GM18511 (cell line): Measurements from ENCODE around the gene UNC13A.
"Not testable (repeated sequence)": the region's sequence is repeated elsewhere in the genome, so short reads cannot be mapped to it uniquely, and the experiment has no call there.

Source experiments
- ATAC-seq: cut with Tn5 transposase; IDR thresholded peaks from one replicate; pipeline ENCODE4 v1.9.1; 2021; ENCODE audit warnings: mild to moderate bottlenecking, moderate library complexity; ENCODE audit not compliant: unreplicated experiment

The UNC13A gene

DNA sequence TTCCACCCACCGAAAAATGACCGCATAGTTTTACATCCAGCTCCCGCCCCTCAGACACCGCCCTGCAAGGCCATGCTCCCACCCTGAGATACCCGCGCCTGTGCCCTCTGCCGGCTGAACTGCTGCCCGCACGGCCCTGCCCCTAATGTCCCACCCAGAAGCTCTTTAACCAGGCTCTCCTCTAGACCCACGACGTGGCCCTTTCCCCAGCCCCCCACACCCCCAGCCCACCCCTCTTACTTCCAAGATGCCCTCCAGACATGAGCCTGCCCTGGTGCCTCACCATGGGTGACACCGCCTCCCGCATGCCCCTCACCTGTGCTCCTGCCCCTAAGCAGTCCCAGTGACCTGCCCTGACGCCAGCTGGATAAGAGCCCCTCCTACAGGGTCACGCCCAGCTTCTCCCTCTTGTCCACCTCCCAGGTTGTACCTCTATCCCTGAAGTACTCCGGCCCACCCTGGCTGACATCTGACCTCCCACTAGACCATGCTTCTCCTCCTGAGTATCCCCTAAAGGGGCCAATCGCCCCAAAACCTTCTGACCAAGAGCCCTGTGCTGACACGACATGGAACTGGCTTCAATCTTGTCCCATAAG, 81.5 kb downstream of the UNC13A start:
- ATAC-seq, result no peak

DNA sequence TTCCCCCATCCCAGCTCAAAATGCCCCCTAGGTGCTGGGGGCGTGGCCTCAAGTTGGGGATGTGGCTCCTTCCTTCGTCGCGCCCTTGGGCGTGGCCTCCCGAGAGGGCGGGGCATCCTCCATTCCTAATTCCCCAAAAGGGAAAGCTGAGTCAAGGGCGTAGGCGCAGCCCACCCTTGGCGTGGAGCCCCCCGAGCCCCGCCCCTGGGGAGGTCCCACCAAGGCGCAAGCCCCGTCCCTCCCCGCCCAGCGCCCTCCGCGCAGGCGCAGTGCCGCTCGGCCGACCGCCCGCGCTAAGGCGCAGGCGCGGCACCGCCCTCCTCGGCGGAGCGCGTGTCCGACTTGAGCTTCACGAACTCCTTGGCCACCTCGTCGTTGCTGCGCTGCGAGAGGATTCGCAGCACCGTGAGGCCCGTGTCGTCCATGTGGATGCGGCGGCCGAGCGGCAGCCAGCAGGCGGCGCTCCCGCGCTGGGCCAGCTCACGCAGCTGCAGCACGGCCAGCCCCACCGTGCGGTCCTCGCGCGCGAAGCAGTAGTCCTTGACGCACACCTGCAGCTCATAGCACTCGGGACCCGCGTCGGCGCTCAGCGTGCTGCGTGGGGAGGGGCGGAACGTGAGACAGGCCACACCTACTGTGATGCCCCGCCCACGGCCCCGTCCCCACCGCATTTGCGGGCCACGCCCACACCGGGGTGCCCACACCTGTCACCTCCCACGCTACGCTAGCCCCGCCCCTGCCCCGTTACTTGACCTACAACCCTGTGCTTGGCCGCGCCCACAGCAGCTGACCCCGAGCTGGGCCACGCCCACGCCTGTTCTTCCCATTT, 82.2 kb downstream of the UNC13A start:
- ATAC-seq, result peak; percentile 79

DNA sequence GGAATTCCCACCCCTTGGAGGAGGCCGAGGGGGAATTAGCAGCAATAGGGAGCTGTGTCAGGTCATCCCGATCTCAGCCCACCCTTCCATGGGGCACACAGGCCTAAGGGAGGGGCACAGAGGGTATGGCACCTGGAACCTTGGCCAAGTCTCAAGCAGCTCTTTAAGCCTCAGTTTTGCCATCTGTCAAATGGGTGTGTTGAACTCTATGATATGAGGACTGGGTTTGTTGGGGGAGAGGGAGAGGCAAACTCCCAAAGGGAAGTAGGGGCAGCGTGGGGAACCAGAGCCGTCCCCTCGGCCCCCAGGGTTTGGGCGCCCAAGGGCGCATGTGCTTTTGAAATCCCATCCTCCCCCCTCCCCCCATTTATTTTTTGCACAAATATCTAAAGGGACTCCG, 83.0 kb downstream of the UNC13A start:
- ATAC-seq, result no peak

DNA sequence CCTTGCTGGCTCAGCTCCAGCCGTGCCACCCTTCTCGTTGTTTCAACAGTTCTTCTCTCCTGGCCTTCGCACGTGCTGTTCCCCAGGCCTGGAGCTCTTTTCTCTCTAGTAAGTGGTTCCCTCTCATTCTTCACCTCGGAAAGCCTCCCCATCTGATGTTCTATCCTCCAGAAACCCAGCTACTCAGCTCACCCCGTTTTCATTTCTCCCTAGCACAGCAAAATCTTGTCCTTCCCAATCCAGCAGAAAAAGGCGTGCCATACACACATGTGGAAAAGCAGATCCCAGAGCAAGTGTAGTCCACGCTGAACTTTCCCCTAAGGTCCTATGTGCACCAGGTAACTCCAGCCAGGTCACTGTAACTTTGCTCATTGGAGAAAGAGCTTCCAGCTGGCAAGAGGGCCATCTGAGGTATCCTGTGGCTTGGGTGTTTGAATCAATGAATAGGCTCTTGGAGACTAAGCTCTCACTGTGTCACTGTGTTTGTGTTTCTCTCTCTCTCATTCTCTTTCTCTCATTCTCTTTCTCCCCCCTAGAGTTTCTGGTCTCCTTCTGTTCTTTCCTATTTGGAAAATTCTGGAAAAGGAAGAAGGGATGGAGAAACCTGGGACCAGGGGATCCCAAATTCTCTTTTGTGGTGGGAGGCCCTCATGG, 83.7 kb downstream of the UNC13A start:
- no peak for ATAC-seq

DNA sequence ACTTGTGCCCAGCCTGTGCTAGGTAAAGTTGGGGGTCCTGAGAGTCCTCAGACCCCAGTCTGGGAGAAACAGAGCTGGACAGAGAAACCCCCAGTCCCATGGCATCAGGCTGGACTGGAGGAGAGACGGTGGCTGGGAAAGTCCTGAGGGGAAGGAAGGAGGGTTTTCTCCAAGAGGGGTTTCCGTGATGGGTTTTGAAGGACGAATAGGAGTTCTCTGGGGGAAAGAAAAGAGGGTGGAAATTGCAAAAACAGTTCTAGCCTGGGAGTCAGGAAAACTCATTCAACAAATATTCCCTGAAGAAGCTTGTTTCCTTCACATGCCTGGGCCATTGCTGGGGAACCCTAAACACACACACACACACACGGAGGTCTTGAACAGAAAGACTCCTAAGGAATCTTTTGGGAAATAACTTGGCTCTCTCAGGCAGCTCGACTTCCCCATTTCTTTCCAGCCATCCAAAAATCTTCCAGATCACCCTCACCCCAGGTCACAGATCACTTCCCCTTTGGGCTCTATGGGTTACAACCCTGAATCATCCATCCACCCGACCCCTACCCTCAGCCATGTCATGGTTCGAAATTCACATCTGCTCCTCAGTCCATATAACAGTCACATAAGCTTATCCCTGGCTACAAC, 85.2 kb downstream of the UNC13A start:
- ATAC-seq, result no peak

DNA sequence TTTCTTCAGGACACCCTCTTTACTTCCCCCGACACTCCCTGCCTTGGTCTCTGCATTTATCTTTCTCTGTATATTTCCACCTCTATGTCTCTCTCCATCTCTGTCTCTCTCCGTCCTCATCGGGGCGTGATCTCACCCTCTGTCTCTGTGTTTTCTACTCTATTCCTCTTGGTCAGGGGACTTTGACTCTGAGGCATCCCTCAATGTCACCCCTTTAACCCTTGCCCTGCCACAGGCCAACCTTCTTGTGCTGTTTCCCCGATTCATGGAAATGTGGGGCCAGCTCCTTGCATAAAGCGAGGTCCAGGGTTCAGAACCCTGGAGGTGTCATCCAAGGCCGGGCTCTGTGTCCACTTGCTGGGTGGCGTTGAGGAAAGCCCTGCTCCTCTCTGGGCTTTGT, 85.9 kb downstream of the UNC13A start:
- no peak for ATAC-seq

DNA sequence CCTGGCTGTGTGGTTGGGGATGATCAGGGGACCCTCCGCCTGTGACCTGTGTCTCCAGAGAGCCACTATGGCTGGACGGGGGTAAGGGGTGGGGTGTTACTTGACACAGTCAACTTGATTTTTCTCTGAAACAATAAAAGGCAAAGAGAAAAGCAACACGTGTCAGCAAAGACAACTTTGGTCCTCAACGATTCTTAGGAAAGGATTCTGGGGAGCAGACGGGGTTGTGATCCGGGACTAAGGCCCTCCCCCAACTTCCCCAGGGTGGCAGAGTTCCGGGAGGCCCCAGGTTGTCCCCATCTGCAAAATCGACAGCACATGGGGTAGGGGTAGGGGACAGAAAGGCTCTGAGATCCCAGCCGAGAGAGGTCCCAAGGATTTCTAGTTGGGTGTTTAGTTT, 86.5 kb downstream of the UNC13A start:
- no peak for ATAC-seq

DNA sequence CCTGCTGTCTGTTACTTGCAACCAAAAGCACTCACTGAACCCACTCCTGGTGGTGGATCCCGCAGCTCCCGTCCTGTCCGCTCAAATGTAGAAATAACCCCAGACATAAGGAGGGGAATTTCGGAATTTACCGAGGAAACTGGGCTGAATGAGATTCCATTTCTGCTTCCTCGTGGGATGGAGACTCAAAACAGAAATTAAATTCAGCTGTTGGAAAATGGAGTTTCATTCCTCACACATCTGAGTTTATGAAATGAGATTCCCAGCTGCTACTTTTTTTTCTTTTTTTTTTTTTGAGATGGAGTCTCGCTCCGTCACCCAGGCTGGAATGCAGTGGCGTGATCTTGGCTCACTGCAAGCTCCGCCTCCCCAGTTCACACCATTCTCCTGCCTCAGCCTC, 88.4 kb downstream of the UNC13A start:
- no peak for ATAC-seq

DNA sequence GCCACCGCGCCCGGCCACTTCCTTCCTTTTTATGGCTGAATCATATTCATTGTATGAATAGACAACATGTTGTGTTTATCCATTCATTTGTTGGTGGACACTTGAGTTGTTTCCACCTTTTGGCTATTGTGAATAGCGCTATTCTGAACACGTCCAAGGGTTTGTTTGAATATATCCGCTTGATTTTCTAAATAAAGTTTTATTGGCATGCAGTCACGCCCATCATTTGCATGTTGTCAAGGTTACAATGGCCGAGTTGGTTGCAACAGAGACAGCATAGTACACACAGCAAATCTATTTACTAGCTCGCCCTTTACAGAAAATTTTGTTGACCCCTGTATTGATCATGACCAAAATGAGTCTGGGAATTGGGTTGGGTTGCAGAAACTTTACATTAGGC, 89.2 kb downstream of the UNC13A start:
- ATAC-seq, result no peak

DNA sequence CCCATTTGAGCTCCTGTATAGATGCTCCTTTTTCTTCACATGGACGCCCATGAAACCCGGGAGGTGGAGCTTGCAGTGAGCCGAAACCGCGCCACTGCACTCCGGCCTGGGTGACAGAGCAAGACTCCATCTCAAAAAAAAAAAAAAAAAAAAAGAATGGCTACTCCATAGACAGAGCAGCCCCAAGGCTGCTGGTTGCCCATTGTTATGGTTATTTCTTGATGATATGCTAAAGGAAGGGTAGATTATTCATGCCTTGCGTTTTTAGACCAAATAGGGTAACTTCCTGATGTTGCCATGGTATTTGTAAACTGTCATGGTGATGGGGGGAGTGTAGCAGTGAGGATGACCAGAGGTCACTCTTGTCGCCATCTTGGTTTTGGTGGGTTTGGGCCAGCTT, 90.1 kb downstream of the UNC13A start:
- ATAC-seq, result not testable (repeated sequence)

DNA sequence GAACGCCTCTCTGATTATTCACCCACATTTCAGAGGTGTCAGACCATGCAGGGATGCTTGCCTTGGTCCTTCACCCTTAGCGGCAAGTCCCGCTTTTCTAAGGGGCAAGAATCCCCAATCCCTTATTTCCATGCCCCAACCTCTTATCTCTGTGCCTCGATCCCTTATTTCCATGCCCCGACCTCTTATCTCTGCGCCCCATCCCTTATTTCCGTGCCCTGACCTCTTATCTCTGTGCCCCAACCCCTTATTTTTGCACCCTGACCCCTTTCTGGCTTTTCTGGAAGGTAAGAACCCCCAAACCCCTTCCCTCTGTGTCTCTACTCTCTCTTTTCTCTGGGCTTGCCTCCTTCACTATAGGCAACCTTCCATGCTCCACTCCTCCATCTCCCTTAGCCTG, 93.9 kb downstream of the UNC13A start:
- not testable (repeated sequence) for ATAC-seq

DNA sequence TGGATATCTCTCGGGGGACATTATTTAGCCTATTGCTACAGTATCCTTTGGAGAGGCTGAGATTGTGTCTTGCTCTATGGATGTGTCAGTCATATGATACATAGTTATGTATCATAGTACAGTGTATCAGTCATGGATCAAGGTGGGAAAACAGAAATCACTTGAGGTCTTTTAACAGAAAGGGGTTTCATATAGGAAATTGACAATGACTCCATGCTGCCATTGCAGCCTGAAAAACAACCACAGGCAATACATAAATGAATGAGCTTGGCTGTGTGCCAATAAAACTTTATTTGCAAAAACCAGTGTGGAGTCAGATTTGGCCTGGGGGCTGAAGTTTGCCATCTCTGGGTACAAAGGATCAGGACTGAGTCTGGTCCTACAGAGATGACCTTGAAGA, 97.3 kb downstream of the UNC13A start:
- ATAC-seq, result no peak

DNA sequence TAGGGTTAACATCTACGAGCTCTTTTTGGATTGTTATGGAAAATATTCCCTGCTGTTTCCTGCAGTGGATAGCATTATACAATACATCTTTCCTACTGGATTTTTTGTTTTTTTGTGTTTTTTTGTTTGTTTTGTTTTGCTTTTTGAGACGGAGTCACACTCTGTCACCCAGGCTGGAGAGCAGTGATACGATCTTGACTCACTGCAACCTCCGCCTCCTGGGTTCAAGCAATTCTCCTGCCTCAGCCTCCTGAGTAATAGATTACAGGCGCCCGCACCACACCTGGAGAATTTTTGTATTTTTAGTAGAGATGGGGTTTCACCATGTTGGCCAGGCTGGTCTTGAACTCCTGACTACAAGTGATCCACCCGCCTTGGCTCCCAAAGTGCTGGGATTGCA, 102.8 kb downstream of the UNC13A start:
- not testable (repeated sequence) for ATAC-seq

DNA sequence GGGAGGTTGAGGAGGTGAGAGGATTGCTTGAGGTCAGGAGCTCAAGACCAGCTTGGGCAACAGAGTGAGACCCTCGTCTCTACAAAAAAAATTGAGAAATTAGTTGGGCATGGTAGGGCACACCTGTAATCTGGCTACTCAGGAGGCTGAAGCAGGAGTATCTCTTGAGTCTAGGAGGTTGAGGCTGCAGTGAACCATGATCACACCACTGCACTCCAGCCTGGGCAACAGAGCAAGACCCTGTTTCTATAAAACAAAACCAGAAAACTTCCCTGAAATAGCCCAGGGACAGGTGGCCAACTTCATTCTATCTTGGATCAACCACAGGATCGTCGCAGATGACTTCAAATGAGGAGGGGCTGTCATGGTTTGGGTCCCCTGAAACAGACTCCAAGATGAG, 104.0 kb downstream of the UNC13A start:
- no peak for ATAC-seq

DNA sequence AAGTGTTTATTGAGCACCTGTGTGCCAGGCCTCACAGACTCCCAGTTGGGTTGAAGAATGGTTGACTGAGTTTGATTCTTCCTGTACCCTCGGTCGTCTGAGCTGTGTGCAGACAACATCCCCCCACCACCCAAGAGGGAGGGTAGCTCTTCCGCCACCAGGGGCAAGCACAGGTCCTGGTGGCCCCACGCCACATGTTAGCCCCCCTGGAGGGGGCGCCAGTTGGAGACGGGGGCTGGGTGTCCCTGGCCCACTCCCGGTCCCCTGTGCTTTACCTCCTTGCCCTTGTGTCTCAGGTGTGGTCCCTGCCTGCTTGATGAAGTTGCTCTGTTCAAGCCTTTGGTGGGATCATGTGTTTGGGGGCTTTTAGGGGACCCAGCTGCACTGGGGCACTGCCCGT, 105.5 kb downstream of the UNC13A start:
- no peak for ATAC-seq

DNA sequence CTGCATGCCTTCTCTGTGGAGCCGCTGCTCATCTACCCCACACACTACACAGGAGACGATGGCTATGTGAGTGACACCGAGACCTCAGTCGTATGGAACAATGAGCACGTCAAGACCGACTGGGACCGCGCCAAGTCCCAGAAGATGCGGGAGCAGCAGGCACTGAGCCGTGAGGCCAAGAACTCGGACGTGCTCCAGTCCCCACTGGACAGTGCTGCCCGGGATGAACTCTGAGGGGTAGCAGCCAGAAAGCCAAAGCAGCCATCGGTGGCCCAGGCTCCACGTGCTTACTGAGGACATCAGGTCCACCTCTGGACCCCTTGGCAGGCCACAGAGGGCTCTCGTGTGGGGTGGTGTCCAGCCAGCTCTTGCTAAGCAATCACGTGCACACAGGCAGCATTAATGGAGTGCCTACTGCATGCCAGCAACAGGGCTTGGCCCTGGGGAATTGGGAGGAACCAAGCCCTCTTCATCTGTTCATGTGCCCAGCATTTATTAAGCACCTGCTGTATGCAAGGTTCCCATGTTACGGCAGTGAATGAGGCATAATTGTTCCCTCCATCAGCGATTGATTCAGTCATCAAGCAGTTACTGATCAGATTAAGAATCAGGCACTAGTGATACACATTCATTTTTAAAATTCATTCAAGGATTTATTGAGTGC, 106.8 kb downstream of the UNC13A start:
- ATAC-seq, result no peak

DNA sequence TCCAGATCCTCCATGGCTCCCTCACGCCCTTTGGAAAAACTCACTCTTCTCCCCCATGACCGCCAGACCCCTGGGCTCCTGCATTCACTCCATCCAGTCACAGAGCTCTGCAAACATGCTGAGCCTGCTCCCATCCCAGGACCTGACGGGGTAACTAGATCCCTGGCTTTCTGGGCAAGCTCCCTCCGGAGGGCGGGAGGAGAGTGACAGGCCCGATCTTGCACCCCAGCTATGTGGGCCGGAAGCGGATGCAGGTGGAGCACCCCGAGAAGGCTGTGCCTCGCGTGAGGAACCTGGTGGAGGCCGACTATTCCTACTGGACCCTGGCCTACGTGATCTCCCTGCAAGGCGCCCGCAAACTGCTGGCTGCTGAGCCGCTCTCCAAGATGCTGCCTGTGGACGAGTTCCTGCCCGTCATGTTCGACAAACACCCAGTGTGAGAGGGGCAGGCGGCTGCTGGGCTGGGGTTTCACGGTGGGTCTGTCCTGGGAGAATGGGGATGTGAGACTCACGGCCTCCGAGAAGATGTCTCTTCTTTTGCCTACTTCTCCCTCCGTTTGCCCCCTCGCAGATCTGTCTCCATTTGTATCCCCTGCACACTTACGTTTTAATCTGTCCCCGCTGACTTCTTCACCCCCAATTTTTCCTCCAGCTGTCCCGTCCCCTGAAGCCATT, 107.5 kb downstream of the UNC13A start:
- no peak for ATAC-seq

DNA sequence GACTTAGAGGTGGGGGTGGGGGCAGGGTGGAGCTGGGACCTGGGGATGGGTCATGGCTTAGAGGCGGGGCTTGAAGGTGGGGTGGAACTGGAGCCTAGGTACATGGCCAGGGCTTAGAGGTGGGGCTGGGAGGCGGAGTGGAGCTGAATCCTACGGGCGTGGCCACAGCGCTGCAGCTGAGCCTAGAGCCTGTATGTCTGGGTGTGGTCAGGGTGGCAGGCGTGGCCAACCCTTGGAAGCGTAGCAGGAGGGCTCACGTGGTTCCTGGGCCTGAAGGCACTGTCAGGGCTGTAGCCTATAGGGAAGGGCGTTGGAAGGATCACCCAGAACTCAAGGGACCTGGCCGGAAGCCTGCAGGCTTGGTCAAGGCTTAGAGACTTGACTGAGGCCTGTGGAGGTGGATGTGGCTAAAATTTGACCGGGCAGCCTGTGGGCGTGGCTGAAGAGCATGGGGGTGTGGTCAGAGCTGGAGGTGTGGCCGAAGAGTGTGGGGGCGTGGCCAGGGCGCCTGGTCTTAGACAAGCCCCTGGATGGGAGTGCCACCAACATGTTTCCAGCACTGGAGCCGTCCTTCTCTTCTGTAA, 108.4 kb downstream of the UNC13A start:
- no peak for ATAC-seq

DNA sequence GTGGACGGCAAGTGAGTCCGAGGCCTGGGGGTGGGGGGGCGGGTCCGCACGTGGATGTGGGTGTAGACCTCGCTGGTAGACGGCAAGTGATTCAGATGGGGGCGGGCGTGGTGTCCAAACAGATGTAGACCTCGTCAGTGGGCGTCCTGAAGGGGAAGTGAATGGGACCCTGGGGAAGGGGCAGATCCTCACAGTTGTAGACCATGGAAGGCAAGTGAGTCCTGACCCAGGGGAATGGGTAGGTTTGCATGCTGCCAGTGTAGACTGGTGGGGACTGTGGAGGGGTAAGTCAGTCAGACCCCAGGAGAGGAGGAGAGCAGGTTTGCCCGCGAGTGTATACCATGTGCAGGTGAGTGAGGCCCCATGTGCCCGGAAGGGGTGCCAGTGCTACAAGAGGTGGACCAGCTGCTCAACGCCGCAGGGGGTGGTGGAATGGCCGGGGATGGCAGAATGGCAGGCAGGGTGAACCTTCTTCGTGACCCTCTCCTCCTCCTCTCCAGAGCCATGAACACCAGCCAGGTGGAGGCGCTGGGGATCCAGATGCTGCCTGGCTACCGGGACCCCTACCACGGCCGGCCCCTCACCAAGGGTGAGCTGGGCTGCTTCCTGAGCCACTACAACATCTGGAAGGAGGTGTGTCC, 110.6 kb downstream of the UNC13A start:
- no peak for ATAC-seq
